COLO668 (cell line): ENCODE measurements around the gene TMPRSS13.
A peak's percentile ranks its signal among the peaks of the same experiment; 100 is the strongest.
"Not testable (repeated sequence)": the region's sequence is repeated elsewhere in the genome, so short reads cannot be mapped to it uniquely, and the experiment has no call there.

Experiments
- DNase-seq: peaks from one replicate; lab custom pipeline; 2025; ENCODE audit not compliant: unreplicated experiment; lab: John Stamatoyannopoulos, UW

TMPRSS13 gene

GRCh38 chr11:117929142-117929915, at the start of gene TMPRSS13:
Gene TMPRSS13 (minus strand): TSS chr11:117929402. CDS start chr11:117929307, 95 bp downstream.
- DNase-seq, result peak; percentile 8

- DNase-seq, result no peak
Measured at GRCh38 chr11:117978991-117979390, 49.8 kb upstream of the TMPRSS13 start.

GRCh38 chr11:117978291-117978910, 49.2 kb upstream of the TMPRSS13 start:
- DNase-seq, result not testable (repeated sequence)

DNA sequence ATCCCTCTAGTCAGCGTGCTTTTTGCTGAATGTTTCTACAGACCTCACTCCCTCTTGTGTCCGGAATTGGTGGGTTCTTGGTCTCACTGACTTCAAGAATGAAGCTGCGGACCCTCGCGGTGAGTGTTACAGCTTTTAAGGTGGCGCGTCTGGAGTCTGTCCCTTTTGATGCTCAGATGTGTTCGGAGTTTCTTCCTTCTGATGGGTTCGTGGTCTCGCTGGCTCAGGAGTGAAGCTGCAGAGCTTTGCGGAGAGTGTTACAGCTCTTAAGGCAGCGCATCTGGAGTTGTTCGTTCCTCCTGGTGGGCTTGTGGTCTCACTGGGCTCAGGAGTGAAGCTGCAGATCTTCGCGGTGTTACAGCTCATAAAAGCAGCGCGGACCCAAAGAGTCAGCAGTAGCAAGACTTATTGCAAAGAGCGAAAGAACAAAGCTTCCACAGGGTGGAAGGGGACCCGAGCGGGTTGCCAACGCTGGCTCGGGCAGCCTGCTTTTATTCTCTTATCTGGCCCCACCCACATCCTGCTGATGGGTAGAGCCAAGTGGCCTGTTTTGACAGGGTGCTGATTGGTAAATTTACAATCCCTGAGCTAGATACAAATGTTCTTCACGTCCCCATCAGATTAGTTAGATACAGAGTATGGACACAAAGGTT, 48.5 kb upstream of the TMPRSS13 start:
- not testable (repeated sequence) for DNase-seq

DNA sequence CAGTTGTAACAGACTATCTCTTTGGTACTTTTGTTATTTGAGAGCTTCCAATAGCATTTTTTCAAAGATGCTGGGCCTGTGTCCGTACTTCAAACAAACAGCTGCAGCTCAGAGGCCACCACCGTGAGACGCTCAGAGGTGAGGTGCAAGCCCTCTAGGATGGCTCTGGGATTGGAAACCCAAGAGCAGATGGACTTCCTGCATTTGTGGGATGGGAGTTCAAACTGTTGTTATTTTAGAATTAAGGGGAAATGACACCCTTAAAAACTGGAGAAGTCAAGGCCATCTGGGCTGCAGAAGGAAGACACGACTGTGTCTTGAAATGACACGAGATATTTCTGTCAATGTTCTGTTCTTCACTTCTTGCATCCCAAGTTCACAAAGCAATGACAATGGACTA, 47.8 kb upstream of the TMPRSS13 start:
- DNase-seq, result no peak

DNA sequence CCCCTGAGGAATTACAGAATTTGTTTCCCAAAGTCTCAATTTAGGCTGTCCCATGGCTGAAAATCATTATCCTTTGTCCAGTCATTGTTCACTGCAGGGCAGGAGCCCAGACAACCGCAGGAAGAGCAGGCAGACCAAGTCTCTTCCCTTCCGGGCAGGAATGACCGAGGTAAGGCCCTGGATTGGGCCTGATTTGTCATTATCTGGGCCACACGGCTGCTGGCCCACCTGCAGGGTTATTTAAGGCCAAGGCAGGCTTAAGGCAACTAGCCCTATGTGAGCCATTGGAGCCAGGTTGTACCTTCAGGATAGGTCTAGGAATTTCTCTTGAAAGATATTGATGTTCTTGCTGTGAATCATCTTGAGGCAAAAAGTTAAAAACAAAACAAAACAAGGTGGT, 47.2 kb upstream of the TMPRSS13 start:
- no peak for DNase-seq

DNA sequence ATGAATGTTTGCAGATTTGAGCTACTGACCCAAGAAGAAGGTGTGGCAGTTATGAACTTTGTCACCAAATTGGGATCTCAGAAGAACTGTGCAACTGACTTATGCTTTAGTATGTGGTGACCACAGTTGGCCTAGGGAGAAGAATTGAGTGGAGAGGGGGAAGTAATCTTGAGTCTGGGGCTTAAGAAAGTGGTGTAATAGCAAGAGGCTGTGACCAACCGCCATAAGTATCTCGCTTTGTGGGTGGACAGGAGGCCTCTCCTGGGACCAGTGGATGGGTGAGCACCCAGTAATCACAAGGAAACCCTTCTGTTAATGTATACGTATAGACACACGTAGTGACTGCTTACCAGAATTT, 44.3 kb upstream of the TMPRSS13 start:
- no peak for DNase-seq

- DNase-seq, result peak; percentile 39
Measured at GRCh38 chr11:117972629-117973502, 43.7 kb upstream of the TMPRSS13 start.

DNA sequence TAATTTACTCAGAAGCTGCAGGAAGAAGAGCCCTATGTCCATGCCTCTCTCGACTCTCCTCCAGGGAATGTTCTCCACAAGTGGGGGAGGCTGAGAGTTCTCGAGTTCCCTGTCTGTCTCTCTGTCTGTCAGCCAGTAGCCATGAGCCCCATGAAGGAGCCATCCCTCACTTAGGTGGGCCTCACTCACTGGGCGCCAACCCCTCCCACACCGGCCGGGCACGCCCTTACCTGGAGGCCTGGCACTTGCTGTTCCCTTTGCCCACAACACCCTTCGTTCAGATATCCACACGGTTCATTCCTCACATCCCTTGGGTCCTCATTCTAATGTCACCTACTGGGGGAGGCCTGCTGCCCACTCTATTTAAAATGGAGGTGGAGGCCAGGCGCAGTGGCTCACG, 42.8 kb upstream of the TMPRSS13 start:
- DNase-seq, result no peak

GRCh38 chr11:117970400-117971024, 41.3 kb upstream of the TMPRSS13 start:
- DNase-seq, result no peak

DNA sequence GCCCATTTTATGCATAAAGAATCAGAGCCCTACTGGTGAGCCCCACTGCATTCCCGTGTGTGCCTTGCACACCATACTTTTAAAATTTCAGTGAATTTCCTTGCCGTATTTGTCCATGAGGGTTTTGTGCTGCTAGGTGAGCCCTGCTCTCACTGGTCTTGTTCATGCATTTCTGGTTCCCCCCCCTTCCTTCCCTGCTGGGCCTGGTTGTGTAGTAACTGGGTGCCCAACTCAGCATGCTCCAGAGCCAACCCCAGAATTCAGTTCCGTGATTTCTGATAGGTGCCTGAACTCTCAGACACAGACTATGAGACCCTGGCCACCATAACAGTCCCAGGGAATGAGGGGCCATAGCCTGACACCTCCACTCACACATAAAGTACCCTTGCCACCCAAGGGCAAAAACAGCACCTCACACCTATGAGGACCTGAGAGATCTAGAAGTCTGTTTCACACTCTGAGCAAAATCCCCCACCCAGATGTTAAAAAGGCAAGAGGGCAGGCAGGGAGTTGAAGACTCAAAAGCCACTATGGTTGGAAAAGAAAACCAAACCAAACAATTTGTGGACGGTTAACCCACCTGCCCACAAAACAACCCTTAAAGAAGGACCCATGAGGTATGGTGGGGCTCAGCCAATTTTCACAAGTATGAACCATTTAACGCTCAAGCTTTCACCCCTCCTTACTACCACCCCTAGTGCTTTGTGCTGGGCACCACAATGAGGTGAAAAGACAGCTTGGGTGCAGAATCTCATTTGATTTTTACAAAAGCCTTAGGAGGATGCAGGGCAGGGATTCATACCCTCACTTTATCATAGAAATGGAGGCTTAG, 40.2 kb upstream of the TMPRSS13 start:
- DNase-seq, result no peak

DNA sequence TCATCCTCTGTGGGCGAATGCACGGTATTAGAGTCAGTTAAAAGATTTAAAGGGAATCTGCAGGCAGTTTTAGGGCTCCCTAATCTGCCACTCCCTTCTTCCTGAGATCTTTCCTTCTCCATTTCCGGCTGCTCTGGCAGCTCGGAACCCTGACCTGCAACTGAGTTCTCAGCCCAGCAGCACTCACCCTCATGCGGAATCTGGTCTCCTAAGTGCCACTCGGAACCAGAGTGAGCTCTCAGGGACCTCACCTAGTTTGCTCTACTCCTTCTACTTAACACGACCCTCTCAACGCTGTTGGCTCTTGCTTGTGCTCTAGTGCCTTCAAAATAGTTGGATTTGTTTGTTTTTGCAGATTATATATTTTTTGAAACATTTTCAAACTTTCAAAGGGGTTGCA, 37.7 kb upstream of the TMPRSS13 start:
- no peak for DNase-seq

DNA sequence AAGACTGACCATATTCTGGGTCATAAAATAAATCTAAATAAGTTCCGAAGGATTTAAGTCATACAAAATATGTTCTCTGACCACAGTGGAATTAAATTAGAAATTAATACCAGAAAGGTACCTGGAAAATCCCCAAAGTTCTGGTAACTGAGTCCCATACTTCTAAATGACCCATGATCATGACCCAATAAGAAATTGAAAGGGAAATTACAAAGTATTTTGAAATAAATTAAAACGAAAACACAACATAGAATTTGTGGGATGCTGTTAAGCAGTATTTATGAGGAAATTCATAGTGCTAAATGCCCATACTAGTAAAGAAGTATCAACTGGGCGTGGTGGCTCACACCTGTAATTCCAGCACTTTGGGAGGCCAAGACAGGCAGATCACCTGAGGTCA, 33.6 kb upstream of the TMPRSS13 start:
- DNase-seq, result no peak

GRCh38 chr11:117961896-117962295, 32.7 kb upstream of the TMPRSS13 start:
- no peak for DNase-seq

- DNase-seq, result no peak
Measured at GRCh38 chr11:117960406-117960805, 31.2 kb upstream of the TMPRSS13 start.

- no peak for DNase-seq
Measured at GRCh38 chr11:117959438-117960149, 30.4 kb upstream of the TMPRSS13 start.

- no peak for DNase-seq
Measured at GRCh38 chr11:117958949-117959348, 29.7 kb upstream of the TMPRSS13 start.

DNA sequence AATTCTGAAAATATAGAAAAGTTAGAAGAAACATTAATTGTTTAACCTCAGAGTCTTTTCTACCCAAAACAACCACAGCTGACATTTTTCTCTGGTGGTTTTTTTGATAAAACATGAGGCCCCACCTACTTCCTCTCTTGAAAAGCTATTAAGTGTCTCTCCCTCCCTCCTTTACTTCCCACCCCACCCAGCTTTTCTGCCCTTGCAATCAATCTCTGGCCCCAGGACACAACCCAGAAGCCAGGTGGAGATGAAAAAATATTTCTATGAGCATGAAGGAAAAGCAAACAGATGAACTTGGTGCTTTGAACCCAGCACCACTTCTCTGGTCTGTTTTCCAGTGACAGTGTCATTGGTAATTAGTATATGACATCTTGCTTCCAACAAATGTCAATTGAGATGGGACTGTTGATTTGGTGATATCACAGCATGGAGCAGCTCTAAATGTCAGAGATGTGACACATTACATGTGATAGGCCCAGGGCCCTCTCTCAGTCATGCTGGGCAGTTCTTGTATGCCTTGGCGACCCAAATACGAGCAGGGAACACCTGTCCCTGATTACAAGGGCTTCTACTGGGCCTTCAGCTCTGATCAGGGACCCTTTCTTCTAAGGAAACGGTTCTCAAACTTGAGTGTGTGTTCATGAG, 23.9 kb upstream of the TMPRSS13 start:
- DNase-seq, result no peak
